Upper lobe of left lung (tissue), 6 donors: Measurements from ENCODE around the gene CPEB4. TPM values are rescaled to one million over a fixed set of nuclear protein-coding genes. Genes with fewer than 3 reads are reported as not detected.
A peak's percentile ranks its signal among the peaks of the same experiment; 100 is the strongest.

ENCODE experiments used
- ATAC-seq, 2 donors: fragments of 200-7000 bp; cut with Tn5 transposase; one replicate each; pipeline ENCODE4 v1.9.1; 2022; ENCODE audit warnings: mild to moderate bottlenecking in 2 of 2, moderate library complexity in 2 of 2; ENCODE audit not compliant: low FRiP score in 2 of 2
- DNase-seq, 2 donors: peaks; one replicate each; pipeline ENCODE4 v3.0.0-alpha.2; 2019 to 2020
- H3K27ac ChIP-seq, 4 donors: fragments of 200-600 bp; sonication (generic); one replicate each; pipeline ENCODE4 v1.5.1; 2016 to 2019
- H3K27me3 ChIP-seq, 4 donors: fragments of 200-600 bp; sonication (generic); one replicate each; pipeline ENCODE4 v1.5.1; 2017 to 2019
- H3K36me3 ChIP-seq, 4 donors: fragments of 200-600 bp; sonication (generic); one replicate each; pipeline ENCODE4 v1.5.1; 2016 to 2019
- H3K4me1 ChIP-seq, 4 donors: fragments of 200-600 bp; sonication (generic); one replicate each; pipeline ENCODE4 v1.5.1; 2018 to 2019
- H3K4me3 ChIP-seq, 4 donors: fragments of 200-600 bp; sonication (generic); one replicate each; pipeline ENCODE4 v1.5.1; 2017 to 2019; ENCODE audit warnings: mild to moderate bottlenecking in 2 of 4, moderate library complexity in 1 of 4
- H3K9me3 ChIP-seq, 4 donors: fragments of 200-600 bp; sonication (generic); one replicate each; pipeline ENCODE4 v1.5.1; 2018 to 2019
- CTCF ChIP-seq, 6 experiments: fragments of 450-650 bp in 4 of 6; fragments of 200-600 bp in 2 of 6; sonication (generic) in 2 of 6; IDR thresholded peaks; one replicate each; pipeline ENCODE4 v1.5.1; 2016 to 2019; ENCODE audit warnings: antibody characterized with exemption in 6 of 6
- EP300 ChIP-seq, 4 donors: sonication (generic); formaldehyde crosslinking; IDR thresholded peaks; one replicate each; pipeline ENCODE4 v1.5.1; 2017; ENCODE audit warnings: antibody characterized with exemption in 4 of 4, control low read depth in 2 of 4
- POLR2A ChIP-seq, 4 donors: fragments of 450-650 bp; IDR thresholded peaks; one replicate each; pipeline ENCODE4 v1.5.1; 2016 to 2017; ENCODE audit warnings: antibody characterized with exemption in 4 of 4, mild to moderate bottlenecking in 2 of 4
- POLR2AphosphoS5 ChIP-seq, 2 donors: sonication (generic); formaldehyde crosslinking; IDR thresholded peaks; one replicate each; pipeline ENCODE4 v1.5.1; 2017; ENCODE audit warnings: antibody characterized with exemption in 2 of 2
- WGBS, 2 donors: methylation state at CpG; one replicate each; pipeline ENCODE4 v1.1.5; 2017 to 2018; 5-methylcytosine and 5-hydroxymethylcytosine counted together
- total RNA-seq, 6 donors: library from RNA; depleted of rRNA in 4 of 6; stranded (reverse); fragments of >200 nt in 4 of 6; gene quantifications; one replicate each; pipeline versions ENCODE4 v1.1.0 to v1.2.1, GENCODE V29; 2016 to 2021
- donor health status: DM: no; HTN: no; CAD: no; lungs with moderate emphysema.
- donor health status: DM: no; HTN: yes; CAD: no; lungs with severe emphysema.

Gene CPEB4
- total RNA-seq, 6 donors from 2014 or later = 52.6 to 96.4 (median 62.0) TPM

DNA sequence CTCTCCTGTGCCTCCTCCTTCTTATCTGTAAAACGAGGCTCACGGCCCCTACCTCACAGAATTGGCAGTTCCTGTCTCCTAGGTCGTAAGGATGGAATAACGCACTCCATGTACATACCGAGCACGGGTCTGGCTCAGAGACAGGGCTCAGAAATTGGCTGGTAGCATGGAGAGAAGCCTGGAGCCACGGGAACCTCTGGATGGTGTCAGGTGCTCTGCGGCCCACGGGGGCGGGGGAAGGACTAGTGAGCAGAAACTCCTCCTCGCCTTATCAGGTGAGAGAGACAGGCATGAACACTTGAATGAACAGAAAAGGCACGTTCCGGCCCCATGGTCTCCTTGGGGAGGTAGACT is 85.4 kb downstream of the CPEB4 start:
- peak; percentile 54 to 60 for DNase-seq
- Histone ChIP-seq H3K4me3 (peak overlapping the region in 3 of 4 donors; percentile 38 to 54 (median 52)), H3K27ac (peak overlapping the region in 3 of 4 donors; percentile 3 to 58 (median 53)), H3K4me1 (peaks cover 9 to 15% (median 14%) of the 10 kb centered on the region in 4 donors), H3K9me3 (no peaks in the 10 kb centered on the region), H3K36me3 (no peaks in the 10 kb centered on the region), H3K27me3 (no peaks in the 10 kb centered on the region)
- WGBS, 2 donors = 21 to 34% methylated on average over 7 to 13 of the region's 13 CpGs
- TF ChIP-seq POLR2AphosphoS5 (IDR thresholded peaks at IDR 0.05) (peak in 1 of 2 donors; percentile 5), EP300 (IDR thresholded peaks at IDR 0.05) (no peak), CTCF (IDR thresholded peaks at IDR 0.05) (no peak), POLR2A (IDR thresholded peaks at IDR 0.05) (peak in 1 of 4 donors; percentile 10)
- ATAC-seq = peak; percentile 56 to 77

GRCh38 chr5:173974688-173975239 is 86.6 kb downstream of the CPEB4 start:
- no peaks in the 10 kb centered on the region for H3K9me3 ChIP-seq
- no peak overlapping the region for H3K27ac ChIP-seq
- TF ChIP-seq EP300 (IDR thresholded peaks at IDR 0.05) (no peak), POLR2AphosphoS5 (IDR thresholded peaks at IDR 0.05) (no peak), POLR2A (IDR thresholded peaks at IDR 0.05) (no peak), CTCF (IDR thresholded peaks at IDR 0.05) (no peak)
- H3K4me1 ChIP-seq = peaks cover 9 to 15% (median 14%) of the 10 kb centered on the region in 4 donors
- no peak overlapping the region for H3K4me3 ChIP-seq
- no peaks in the 10 kb centered on the region for H3K36me3 ChIP-seq
- WGBS, 2 donors = 63 to 70% methylated on average over 5 of the region's 5 CpGs
- H3K27me3 ChIP-seq = no peaks in the 10 kb centered on the region
- DNase-seq (no peak), ATAC-seq (no peak)

- no peaks in the 10 kb centered on the region for H3K36me3 ChIP-seq
- no peaks in the 10 kb centered on the region for H3K27me3 ChIP-seq
- 65 to 81% methylated on average over 4 to 5 of the region's 5 CpGs for WGBS, 2 donors
- H3K27ac ChIP-seq = no peak overlapping the region
- no peak overlapping the region for H3K4me3 ChIP-seq
- H3K4me1 ChIP-seq = no peaks in the 10 kb centered on the region
- no peak for TF ChIP-seq CTCF (IDR thresholded peaks at IDR 0.05)
- no peak for TF ChIP-seq POLR2A (IDR thresholded peaks at IDR 0.05)
- TF ChIP-seq POLR2AphosphoS5 (IDR thresholded peaks at IDR 0.05) = no peak
- TF ChIP-seq EP300 (IDR thresholded peaks at IDR 0.05) = no peak
- ATAC-seq (no peak), DNase-seq (no peak)
- no peaks in the 10 kb centered on the region for H3K9me3 ChIP-seq
Measured at GRCh38 chr5:173981185-173981761, 93.1 kb downstream of the CPEB4 start.

DNA sequence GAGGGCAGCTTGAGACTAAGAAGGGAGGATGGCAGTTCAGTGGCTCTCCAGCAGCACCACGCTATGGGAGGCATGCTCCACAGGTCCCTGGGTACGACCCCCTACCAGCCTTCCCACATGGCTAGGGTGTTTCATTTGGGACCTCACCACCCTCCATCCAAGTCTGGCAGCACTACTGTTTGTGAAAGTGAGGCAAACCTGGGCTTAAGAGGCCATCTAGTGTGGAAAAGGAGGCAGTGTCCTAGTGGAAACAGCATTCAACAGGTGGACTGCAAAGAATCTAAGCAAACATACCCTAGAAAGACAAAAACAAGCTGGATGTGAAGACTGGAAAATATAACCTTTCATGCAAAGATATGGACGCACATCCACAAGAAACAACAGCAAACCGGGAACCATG is 96.1 kb downstream of the CPEB4 start:
- no peaks in the 10 kb centered on the region for H3K36me3 ChIP-seq
- H3K9me3 ChIP-seq = no peaks in the 10 kb centered on the region
- DNase-seq (no peak), ATAC-seq (peak in 1 of 2 donors; percentile 14)
- 62 to 63% methylated on average over 4 of the region's 4 CpGs for WGBS, 2 donors
- TF ChIP-seq POLR2A (IDR thresholded peaks at IDR 0.05) (no peak), POLR2AphosphoS5 (IDR thresholded peaks at IDR 0.05) (no peak), CTCF (IDR thresholded peaks at IDR 0.05) (peak in 2 of 6 experiments; percentile 25 to 40), EP300 (IDR thresholded peaks at IDR 0.05) (no peak)
- H3K4me1 ChIP-seq = no peaks in the 10 kb centered on the region
- no peak overlapping the region for H3K4me3 ChIP-seq
- no peaks in the 10 kb centered on the region for H3K27me3 ChIP-seq
- no peak overlapping the region for H3K27ac ChIP-seq
